Frontal cortex (tissue), 4 donors: ENCODE measurements around the gene ABHD5. TPM values are rescaled to one million over a fixed set of nuclear protein-coding genes. Genes with fewer than 3 reads are reported as not detected.

ENCODE experiments used
- DNase-seq, 2 donors: peaks; one replicate each; pipeline ENCODE4 v3.0.0; 2012; ENCODE audit warnings: low spot score in 2 of 2
- FAIRE-seq: peaks from 2 replicates; lab custom pipeline; 2012; peaks lifted over from hg19 to GRCh38; lab: Jason Lieb, UNC
- total RNA-seq: library from RNA; depleted of rRNA; stranded (reverse); fragments of >200 nt; gene quantifications from one replicate; pipeline ENCODE4 v1.2.3, GENCODE V29; 2014
- donor health status: control.
- donor health status: control.
- donor health status: control.

Gene ABHD5
- total RNA-seq, 1 donor from 2014 or later: 26.1 TPM

- FAIRE-seq (no peak), DNase-seq (peak in 1 of 2 donors; percentile 53)
These were observed 79.8 kb downstream of the ABHD5 start for GRCh38 chr3:43770426-43771103.

- DNase-seq (no peak), FAIRE-seq (no peak)
These were observed 80.9 kb downstream of the ABHD5 start for GRCh38 chr3:43771610-43772009.

GRCh38 chr3:43773273-43774094 is 82.7 kb downstream of the ABHD5 start:
- FAIRE-seq (no peak), DNase-seq (no peak)

GRCh38 chr3:43774799-43775198 is 84.1 kb downstream of the ABHD5 start:
- FAIRE-seq: no peak
- DNase-seq: no peak

GRCh38 chr3:43776101-43776500 is 85.4 kb downstream of the ABHD5 start:
- FAIRE-seq (no peak), DNase-seq (no peak)

- FAIRE-seq (no peak), DNase-seq (no peak)
These were observed 89.1 kb downstream of the ABHD5 start for GRCh38 chr3:43779850-43780249.

- FAIRE-seq (no peak), DNase-seq (no peak)
These were observed 91.8 kb downstream of the ABHD5 start for GRCh38 chr3:43782541-43782940.

Other genes starting within 250 kb of the ABHD5 start
- 39.1 TPM for gene ANO10, start 68.9 kb upstream of the ABHD5 start, total RNA-seq